Mesenchymal stem cell (in vitro differentiated cells and primary cell): ENCODE measurements around the gene FBXL7.

Experiments
- DNase-seq: peaks from one replicate; pipeline ENCODE4 v3.0.0-alpha.2; 2013
- H2AFZ ChIP-seq: one replicate; pipeline ENCODE4 v1.6.1; 2013; ENCODE audit warnings: low read depth, mild to moderate bottlenecking, control low read depth, inconsistent platforms, low read length, moderate library complexity
- H2AK5ac ChIP-seq: 2 replicates; pipeline ENCODE4 v1.6.1; 2013; ENCODE audit warnings: low read length, moderate library complexity, mild to moderate bottlenecking, inconsistent platforms; ENCODE audit not compliant: severe bottlenecking
- H2BK120ac ChIP-seq: one replicate; pipeline ENCODE4 v1.6.1; 2013; ENCODE audit warnings: low read depth, mild to moderate bottlenecking, inconsistent platforms, low read length, moderate library complexity
- H2BK12ac ChIP-seq, 2 experiments: one replicate each; pipeline ENCODE4 v1.6.1; 2013; ENCODE audit warnings: inconsistent platforms in 2 of 2, low read length in 2 of 2, mild to moderate bottlenecking in 2 of 2, moderate library complexity in 2 of 2, control low read depth in 1 of 2
- H2BK15ac ChIP-seq: one replicate; pipeline ENCODE4 v1.6.1; 2013; ENCODE audit warnings: mild to moderate bottlenecking, low read depth, inconsistent platforms; ENCODE audit not compliant: poor library complexity, severe bottlenecking
- H2BK5ac ChIP-seq: 2 replicates; pipeline ENCODE4 v1.6.1; 2013; ENCODE audit warnings: low read depth, mild to moderate bottlenecking, low read length, control low read depth, inconsistent platforms; ENCODE audit not compliant: poor library complexity, severe bottlenecking
- H3K14ac ChIP-seq, 2 experiments: one replicate each; pipeline ENCODE4 v1.6.1; 2013; ENCODE audit warnings: inconsistent platforms in 2 of 2, low read length in 2 of 2, control low read depth in 1 of 2, mild to moderate bottlenecking in 1 of 2, moderate library complexity in 1 of 2
- H3K18ac ChIP-seq, 2 experiments: one replicate each; pipeline ENCODE4 v1.6.1; 2013; ENCODE audit warnings: inconsistent platforms in 2 of 2, low read length in 2 of 2, control low read depth in 1 of 2, low read depth in 1 of 2, mild to moderate bottlenecking in 1 of 2
- H3K23ac ChIP-seq, 2 experiments: one replicate each; pipeline ENCODE4 v1.6.1; 2013; ENCODE audit warnings: inconsistent platforms in 2 of 2, low read length in 2 of 2, mild to moderate bottlenecking in 2 of 2, moderate library complexity in 2 of 2, control low read depth in 1 of 2
- H3K27ac ChIP-seq: 2 replicates; pipeline ENCODE4 v1.5.1; 2013; ENCODE audit warnings: mild to moderate bottlenecking, moderate library complexity, low read length, control low read depth, inconsistent platforms; ENCODE audit not compliant: poor library complexity, severe bottlenecking
- H3K27me3 ChIP-seq, 2 experiments: 2 replicates each; pipeline versions ENCODE4 v1.6.1 to v1.7.0; 2013; ENCODE audit warnings: low read length in 2 of 2, mild to moderate bottlenecking in 2 of 2, moderate library complexity in 2 of 2, control low read depth in 1 of 2, inconsistent platforms in 1 of 2; ENCODE audit not compliant: control insufficient read depth in 1 of 2, insufficient read depth in 1 of 2
- H3K36me3 ChIP-seq, 2 experiments: 2 replicates each; pipeline versions ENCODE4 v1.6.1 to v1.7.0; 2013; ENCODE audit warnings: low read length in 2 of 2, control low read depth in 1 of 2, inconsistent platforms in 1 of 2, low read depth in 1 of 2, mild to moderate bottlenecking in 1 of 2; ENCODE audit not compliant: insufficient read depth in 2 of 2, control insufficient read depth in 1 of 2
- H3K4ac ChIP-seq, 2 experiments: one replicate each; pipeline ENCODE4 v1.6.1; 2013; ENCODE audit warnings: inconsistent platforms in 2 of 2, low read length in 2 of 2, mild to moderate bottlenecking in 2 of 2, moderate library complexity in 2 of 2, control low read depth in 1 of 2, low read depth in 1 of 2
- H3K4me1 ChIP-seq: 2 replicates; pipeline ENCODE4 v1.6.1; 2013; ENCODE audit warnings: low read depth, low read length, control low read depth; ENCODE audit not compliant: control insufficient read depth, insufficient read depth
- H3K4me2 ChIP-seq: 2 replicates; pipeline ENCODE4 v1.6.1; 2013; ENCODE audit warnings: low read length, mild to moderate bottlenecking, inconsistent platforms; ENCODE audit not compliant: poor library complexity, severe bottlenecking
- H3K4me3 ChIP-seq, 2 experiments: 2 replicates each; pipeline versions ENCODE4 v1.5.1 to v1.7.0; 2013; ENCODE audit warnings: low read length in 2 of 2, mild to moderate bottlenecking in 2 of 2, control low read depth in 1 of 2, low read depth in 1 of 2; ENCODE audit not compliant: insufficient read depth in 1 of 2
- H3K79me1 ChIP-seq: replicated peaks from 2 replicates; pipeline ENCODE4 v1.6.1; 2013; ENCODE audit warnings: mild to moderate bottlenecking, control low read depth, low read length, inconsistent platforms; ENCODE audit not compliant: poor library complexity, severe bottlenecking
- H3K9ac ChIP-seq: 2 replicates; pipeline ENCODE4 v1.7.0; 2013; ENCODE audit warnings: mild to moderate bottlenecking, low read length, moderate library complexity
- H3K9me3 ChIP-seq: 2 replicates; pipeline ENCODE4 v1.7.0; 2013; ENCODE audit warnings: mild to moderate bottlenecking, low read length; ENCODE audit not compliant: control insufficient read depth
- H4K8ac ChIP-seq: one replicate; pipeline ENCODE4 v1.6.1; 2013; ENCODE audit warnings: inconsistent platforms, mild to moderate bottlenecking, low read length, moderate library complexity
- H4K91ac ChIP-seq: one replicate; pipeline ENCODE4 v1.6.1; 2013; ENCODE audit warnings: mild to moderate bottlenecking, low read length, inconsistent platforms
- WGBS: methylation state at CpG from one replicate; pipeline ENCODE4 v1.1.7; 2013; ENCODE audit warnings: mixed read lengths; 5-methylcytosine and 5-hydroxymethylcytosine counted together

The FBXL7 gene

GRCh38 chr5:15837551-15838289 lies 337.7 kb downstream of the FBXL7 start:
- no peaks in the 10 kb centered on the region for H3K36me3 ChIP-seq
- no peak overlapping the region for H2BK12ac ChIP-seq
- no peaks in the 10 kb centered on the region for H3K4me1 ChIP-seq
- WGBS, result no CpG with 5 or more reads among the region's 2 CpGs
- no peak overlapping the region for H3K18ac ChIP-seq
- H3K9ac ChIP-seq, result no peak overlapping the region
- no peak for DNase-seq
- no peak overlapping the region for H3K4me3 ChIP-seq
- H3K27me3 ChIP-seq, result no peaks in the 10 kb centered on the region
- H2BK15ac ChIP-seq, result no peak overlapping the region
- no peak overlapping the region for H4K91ac ChIP-seq
- no peak overlapping the region for H2AK5ac ChIP-seq
- peaks cover 22% of the 10 kb centered on the region for H3K79me1 ChIP-seq
- H4K8ac ChIP-seq, result no peak overlapping the region
- no peak overlapping the region for H3K4ac ChIP-seq
- no peak overlapping the region for H2BK5ac ChIP-seq
- no peaks in the 10 kb centered on the region for H3K9me3 ChIP-seq
- H3K23ac ChIP-seq, result no peak overlapping the region
- no peak overlapping the region for H3K14ac ChIP-seq
- H2AFZ ChIP-seq, result no peak overlapping the region
- no peak overlapping the region for H3K4me2 ChIP-seq
- no peak overlapping the region for H3K27ac ChIP-seq
- H2BK120ac ChIP-seq, result no peak overlapping the region

- no peak overlapping the region for H2BK15ac ChIP-seq
- no peak overlapping the region for H2BK12ac ChIP-seq
- no peak overlapping the region for H3K4ac ChIP-seq
- H3K14ac ChIP-seq, result no peak overlapping the region
- H3K23ac ChIP-seq, result no peak overlapping the region
- H2BK120ac ChIP-seq, result no peak overlapping the region
- no peak overlapping the region for H4K8ac ChIP-seq
- no peaks in the 10 kb centered on the region for H3K36me3 ChIP-seq
- DNase-seq, result no peak
- H4K91ac ChIP-seq, result no peak overlapping the region
- H3K4me2 ChIP-seq, result no peak overlapping the region
- no peak overlapping the region for H3K27ac ChIP-seq
- no peak overlapping the region for H3K18ac ChIP-seq
- H2AK5ac ChIP-seq, result no peak overlapping the region
- no peak overlapping the region for H2BK5ac ChIP-seq
- no peaks in the 10 kb centered on the region for H3K27me3 ChIP-seq
- no peak overlapping the region for H3K9ac ChIP-seq
- H3K79me1 ChIP-seq, result peaks cover 23% of the 10 kb centered on the region
- no peak overlapping the region for H2AFZ ChIP-seq
- H3K9me3 ChIP-seq, result no peaks in the 10 kb centered on the region
- WGBS, result 95% methylated on average over 4 of the region's 4 CpGs
- peaks cover 5% of the 10 kb centered on the region for H3K4me1 ChIP-seq
- no peak overlapping the region for H3K4me3 ChIP-seq
These were observed 344.3 kb downstream of the FBXL7 start for GRCh38 chr5:15844253-15844652.

GRCh38 chr5:15844871-15845270 lies 344.9 kb downstream of the FBXL7 start:
- WGBS, result 98% methylated on average over 2 of the region's 3 CpGs
- no peak overlapping the region for H2BK12ac ChIP-seq
- H4K91ac ChIP-seq, result no peak overlapping the region
- H3K4ac ChIP-seq, result no peak overlapping the region
- H3K4me1 ChIP-seq, result peaks cover 5% of the 10 kb centered on the region
- no peak overlapping the region for H3K27ac ChIP-seq
- H3K9ac ChIP-seq, result no peak overlapping the region
- no peak overlapping the region for H2AK5ac ChIP-seq
- no peak overlapping the region for H2BK5ac ChIP-seq
- no peak for DNase-seq
- H2AFZ ChIP-seq, result no peak overlapping the region
- H3K18ac ChIP-seq, result no peak overlapping the region
- H3K27me3 ChIP-seq, result no peaks in the 10 kb centered on the region
- no peak overlapping the region for H2BK15ac ChIP-seq
- no peaks in the 10 kb centered on the region for H3K9me3 ChIP-seq
- H3K36me3 ChIP-seq, result no peaks in the 10 kb centered on the region
- H3K4me2 ChIP-seq, result no peak overlapping the region
- H3K23ac ChIP-seq, result no peak overlapping the region
- no peak overlapping the region for H4K8ac ChIP-seq
- no peak overlapping the region for H2BK120ac ChIP-seq
- H3K79me1 ChIP-seq, result peaks cover 23% of the 10 kb centered on the region
- H3K14ac ChIP-seq, result no peak overlapping the region
- H3K4me3 ChIP-seq, result no peak overlapping the region

- no peak overlapping the region for H3K18ac ChIP-seq
- DNase-seq, result no peak
- H2BK5ac ChIP-seq, result no peak overlapping the region
- H2BK15ac ChIP-seq, result no peak overlapping the region
- no peak overlapping the region for H3K27ac ChIP-seq
- H3K4me3 ChIP-seq, result no peak overlapping the region
- no peak overlapping the region for H3K14ac ChIP-seq
- no peaks in the 10 kb centered on the region for H3K9me3 ChIP-seq
- no peak overlapping the region for H3K4me2 ChIP-seq
- H4K8ac ChIP-seq, result no peak overlapping the region
- H3K9ac ChIP-seq, result no peak overlapping the region
- H2BK120ac ChIP-seq, result no peak overlapping the region
- no peaks in the 10 kb centered on the region for H3K4me1 ChIP-seq
- no peak overlapping the region for H3K23ac ChIP-seq
- no peak overlapping the region for H2AK5ac ChIP-seq
- 89% methylated on average over 5 of the region's 5 CpGs for WGBS
- no peak overlapping the region for H4K91ac ChIP-seq
- no peak overlapping the region for H2AFZ ChIP-seq
- no peak overlapping the region for H2BK12ac ChIP-seq
- H3K27me3 ChIP-seq, result no peaks in the 10 kb centered on the region
- no peaks in the 10 kb centered on the region for H3K36me3 ChIP-seq
- H3K79me1 ChIP-seq, result peaks cover 15% of the 10 kb centered on the region
- H3K4ac ChIP-seq, result no peak overlapping the region
These were observed 350.6 kb downstream of the FBXL7 start for GRCh38 chr5:15850536-15850935.
